Activated CD8-positive, alpha-beta memory T cell treated with anti-CD3 and anti-CD28 coated beads for 4 hours (primary cell): Measurements from ENCODE around the gene ARID1A.

ENCODE experiments used
- DNase-seq, 2 donors: peaks; one replicate each; pipeline ENCODE4 v3.0.0-alpha.2; 2020; ENCODE audit warnings: low read depth in 2 of 2

ARID1A gene

DNA sequence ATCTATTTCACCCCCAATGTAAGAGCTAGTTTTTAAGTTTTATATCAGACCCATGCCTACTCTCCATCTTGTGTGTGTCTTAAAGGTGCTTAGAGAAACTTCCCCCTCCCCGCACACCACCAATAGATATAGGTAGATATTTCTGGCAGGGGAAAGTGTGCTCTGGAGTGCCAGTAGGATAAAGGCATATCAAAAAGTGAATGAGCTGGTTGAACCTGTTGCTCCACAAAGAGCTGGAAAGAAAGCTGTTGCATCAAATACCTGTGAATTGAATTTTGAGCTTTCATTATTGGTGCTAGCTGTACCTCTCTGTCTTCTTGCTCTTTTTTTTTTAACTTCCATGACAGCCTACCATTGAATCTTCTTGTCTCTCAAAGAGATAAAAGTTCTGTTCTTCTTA lies 32.8 kb downstream of the ARID1A start:
- no peak for DNase-seq

DNA sequence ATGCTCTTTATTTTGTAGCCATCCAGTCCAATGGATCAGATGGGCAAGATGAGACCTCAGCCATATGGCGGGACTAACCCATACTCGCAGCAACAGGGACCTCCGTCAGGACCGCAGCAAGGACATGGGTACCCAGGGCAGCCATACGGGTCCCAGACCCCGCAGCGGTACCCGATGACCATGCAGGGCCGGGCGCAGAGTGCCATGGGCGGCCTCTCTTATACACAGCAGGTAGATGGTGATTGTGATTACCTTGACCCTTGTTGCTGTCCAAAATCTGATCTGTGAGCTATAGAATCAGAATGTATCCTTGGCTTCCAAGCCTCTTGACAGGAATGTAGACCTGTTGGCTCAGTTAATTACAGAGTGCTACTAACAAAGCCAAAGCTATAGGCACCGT lies 33.8 kb downstream of the ARID1A start:
- DNase-seq = no peak

DNA sequence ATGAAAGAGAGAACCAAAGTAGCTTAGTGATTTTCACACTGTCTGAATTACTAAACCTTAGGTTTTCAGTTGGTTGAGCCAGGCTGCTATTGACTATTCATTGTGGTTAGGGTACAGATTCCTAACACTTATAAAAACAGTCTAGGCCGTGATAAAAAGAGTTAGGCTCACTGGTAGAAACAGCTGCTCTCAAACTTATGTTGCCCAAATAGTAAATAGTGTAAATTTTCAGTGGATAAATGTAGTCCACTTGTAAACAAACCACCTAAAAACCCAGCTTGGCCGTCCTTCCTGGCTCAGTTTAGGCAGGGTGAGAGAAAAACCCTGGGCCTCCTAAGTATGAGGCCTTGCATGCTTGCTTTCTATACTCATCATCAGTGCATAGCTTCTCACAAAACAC lies 34.9 kb downstream of the ARID1A start:
- DNase-seq = no peak

- no peak for DNase-seq
These were observed 35.6 kb downstream of the ARID1A start for GRCh38 chr1:26731233-26731902.

- DNase-seq = no peak
These were observed 37.6 kb downstream of the ARID1A start for GRCh38 chr1:26733392-26733791.

- DNase-seq = no peak
These were observed 38.2 kb downstream of the ARID1A start for GRCh38 chr1:26733982-26734381.

GRCh38 chr1:26734501-26735058 lies 38.8 kb downstream of the ARID1A start:
- DNase-seq = no peak

- no peak for DNase-seq
These were observed 43.6 kb downstream of the ARID1A start for GRCh38 chr1:26739329-26739914.

GRCh38 chr1:26740023-26740634 lies 44.3 kb downstream of the ARID1A start:
- no peak for DNase-seq

- DNase-seq = no peak
These were observed 45.1 kb downstream of the ARID1A start for GRCh38 chr1:26740952-26741351.

- no peak for DNase-seq
These were observed 47.7 kb downstream of the ARID1A start for GRCh38 chr1:26743426-26744059.

DNA sequence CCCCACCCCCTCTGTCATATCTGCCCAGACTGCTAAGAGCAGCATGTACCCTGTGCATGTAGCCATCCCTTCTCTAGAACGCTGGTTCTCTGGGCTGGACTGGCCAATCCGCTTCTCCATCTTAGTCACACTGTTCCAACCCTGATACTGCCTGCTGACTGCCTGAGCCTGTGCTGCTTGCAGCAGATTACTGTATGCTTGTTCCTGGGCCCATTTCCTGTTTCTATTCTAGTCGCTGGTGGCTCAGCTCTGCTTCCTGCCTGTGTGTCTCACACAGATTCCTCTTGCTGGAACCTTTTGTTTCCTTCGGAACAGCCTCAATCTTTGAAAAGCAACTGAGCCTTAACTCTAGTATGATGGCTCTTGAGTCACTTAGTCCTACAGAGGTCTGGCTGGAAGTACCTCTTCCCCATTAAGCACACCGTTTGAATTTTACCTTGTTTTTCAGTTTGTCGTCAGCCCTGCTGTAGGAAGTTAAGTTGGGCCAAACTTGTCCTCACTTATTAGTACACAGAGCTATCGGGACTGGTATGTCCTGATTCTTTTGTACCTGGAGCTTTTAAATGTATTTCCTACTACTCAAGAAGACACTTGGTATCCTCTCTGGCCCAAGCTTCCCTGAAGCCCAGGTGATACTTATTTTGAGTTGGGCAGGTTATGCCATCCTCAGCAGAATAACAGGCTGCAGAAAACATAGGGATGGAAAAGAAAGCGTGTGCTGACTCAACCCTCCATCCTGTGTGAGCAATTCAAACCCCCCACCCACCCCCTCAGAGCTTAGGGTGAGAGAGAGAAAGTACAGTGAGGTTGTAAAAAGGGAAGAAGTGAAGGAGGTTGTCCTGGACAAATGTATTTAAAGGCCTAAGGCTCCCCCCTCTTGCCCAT lies 48.5 kb downstream of the ARID1A start:
- DNase-seq = peak; percentile 76 to 78

DNA sequence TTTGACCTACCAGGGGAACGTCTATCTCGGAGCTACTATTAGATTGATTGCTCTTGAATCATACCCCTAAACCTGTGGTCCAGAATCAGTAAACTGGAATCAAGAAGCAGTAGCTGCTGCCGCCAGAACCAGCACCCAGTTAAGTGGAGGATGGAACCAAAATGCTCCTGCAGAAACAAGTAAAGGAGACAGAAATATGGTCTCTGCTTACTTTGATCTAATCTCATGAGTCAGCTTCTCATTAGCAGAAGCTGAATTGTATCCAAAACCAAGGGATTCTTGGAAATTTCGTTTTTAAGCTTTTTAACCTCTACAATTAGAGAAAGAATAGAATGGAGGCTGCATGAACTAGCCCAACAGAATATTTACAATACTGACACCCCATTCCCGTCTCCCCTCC lies 49.4 kb downstream of the ARID1A start:
- no peak for DNase-seq

DNA sequence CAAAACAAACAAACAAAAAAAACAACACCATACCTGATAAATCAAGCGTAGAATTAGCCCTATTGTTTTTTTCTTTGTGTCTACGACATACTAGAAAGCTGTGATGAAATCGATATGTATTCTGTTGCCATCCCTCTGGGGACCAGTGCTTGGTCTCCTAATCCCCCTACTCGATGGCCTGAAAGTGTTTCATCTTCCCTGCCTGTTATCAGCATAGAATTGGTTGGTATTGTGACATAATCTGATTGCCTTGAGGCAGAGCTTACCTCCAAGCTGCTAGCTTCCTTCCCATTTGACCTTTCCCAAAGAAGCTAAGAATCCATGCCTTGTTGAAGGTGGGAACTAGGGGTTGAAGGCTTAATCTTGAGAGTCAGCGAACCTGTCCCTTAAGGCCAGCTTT lies 51.2 kb downstream of the ARID1A start:
- no peak for DNase-seq

DNA sequence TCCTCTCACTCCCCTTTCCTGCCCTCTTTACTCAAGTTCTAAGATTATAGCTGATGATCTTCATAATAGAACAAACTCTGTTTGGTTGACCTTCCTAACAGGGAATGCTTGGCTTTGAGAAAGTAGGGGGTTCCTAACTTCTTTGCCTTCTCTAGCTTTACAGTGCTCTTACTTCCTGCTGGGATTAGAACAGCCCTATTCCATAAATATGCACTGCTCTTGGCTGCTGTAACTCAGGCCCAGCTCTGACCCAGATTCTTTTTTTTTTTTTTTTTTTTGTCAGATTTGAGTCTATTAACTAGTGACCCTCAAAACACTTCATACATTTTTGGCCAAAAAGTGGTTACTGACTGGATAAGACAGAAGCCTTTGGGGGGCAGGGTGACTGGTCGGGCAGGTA lies 52.5 kb downstream of the ARID1A start:
- DNase-seq = no peak

DNA sequence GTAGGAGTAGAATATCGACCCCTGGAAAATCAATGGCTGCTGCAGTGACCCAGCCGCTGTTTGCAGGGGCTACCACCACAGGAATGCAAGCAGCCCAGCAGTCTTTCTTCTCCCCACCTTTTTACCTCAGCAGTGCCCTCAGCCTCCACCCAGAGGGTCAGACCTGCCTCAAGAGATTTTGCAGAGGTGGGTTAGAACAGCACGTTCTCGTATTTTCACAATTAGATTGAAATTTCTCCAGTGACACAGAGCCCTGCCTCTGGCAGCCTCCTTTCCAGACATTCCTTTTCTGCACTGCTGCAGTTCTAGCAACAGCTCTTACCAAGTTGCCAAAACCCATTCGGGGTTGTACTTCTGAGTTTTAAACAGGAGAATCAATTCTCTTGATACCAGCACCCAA lies 53.6 kb downstream of the ARID1A start:
- DNase-seq = no peak

DNA sequence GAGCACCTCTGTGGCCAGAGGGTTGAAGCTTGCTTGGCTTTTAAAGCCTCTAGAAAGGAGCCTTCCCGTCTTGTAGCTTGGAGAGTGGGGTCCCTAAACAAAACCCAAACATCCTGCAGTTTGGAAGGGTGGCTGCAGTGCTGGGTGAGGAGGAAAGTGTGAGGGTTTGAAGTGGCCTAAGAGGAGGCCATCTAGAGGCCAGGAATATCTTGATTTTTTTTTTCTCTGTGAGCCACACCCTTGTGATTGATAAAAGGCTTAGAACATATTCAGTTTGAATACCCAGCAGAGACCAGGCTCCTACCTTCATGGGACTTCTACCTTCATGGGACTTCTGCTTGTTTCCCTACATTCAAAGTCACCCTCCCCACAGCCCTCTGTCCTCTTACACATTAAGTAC lies 54.6 kb downstream of the ARID1A start:
- DNase-seq = no peak

DNA sequence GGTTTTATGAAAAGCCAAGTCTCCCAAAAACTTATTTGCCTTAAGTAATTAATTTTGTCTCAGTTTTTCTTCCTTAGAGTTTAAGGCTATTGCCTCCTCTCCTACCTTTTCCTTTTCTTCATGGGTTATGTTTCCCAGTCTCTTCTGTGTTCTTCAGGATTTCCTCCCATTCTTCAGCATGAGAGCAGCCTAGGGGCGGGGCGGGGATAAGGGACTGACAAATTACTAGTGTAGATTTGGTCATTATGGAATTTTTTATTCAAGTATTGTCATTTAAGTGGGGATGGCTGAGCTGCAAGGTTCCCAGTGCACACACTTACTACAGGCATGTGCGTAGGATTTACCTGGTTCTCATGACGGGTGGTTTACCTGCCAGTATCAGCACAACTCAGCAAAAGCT lies 56.7 kb downstream of the ARID1A start:
- DNase-seq = no peak

GRCh38 chr1:26754086-26754874 lies 58.5 kb downstream of the ARID1A start:
- DNase-seq = no peak

DNA sequence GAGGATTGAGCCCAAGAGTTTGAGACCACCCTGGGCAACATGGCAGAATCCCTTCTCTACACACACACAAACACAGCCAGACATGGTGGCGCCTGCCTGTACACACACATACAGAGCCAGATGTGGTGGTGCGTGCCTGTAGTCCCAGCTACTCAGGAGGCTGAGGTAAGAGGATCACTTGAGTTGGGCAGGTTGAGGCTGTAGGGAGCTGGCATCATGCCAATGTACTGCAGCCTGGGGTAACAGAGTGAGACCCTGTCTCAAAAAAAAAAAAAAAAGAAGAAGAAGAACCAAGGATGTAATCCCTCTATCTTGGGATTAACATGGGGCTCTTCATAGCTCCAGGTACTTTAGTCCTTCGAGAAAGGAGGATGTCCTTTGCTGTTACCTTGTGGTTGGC lies 62.5 kb downstream of the ARID1A start:
- no peak for DNase-seq

DNA sequence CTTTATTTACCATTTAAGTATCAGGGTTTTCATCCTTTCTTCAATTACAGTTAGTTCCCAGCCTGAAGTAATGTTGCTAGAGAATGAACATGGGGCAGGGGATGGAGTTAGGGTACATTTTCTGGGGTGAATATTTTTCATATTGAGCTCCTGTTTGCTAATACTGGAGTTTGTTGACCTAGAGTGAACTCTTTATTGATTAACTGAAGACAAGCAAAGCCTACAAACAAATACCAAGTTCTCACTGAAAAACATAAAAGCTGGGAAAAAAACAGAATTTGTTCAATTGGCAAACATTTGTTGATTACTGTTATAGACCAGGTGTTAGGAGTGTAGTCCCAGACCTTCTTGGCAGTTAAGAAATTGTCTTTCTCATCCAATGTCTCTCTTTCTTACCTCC lies 63.7 kb downstream of the ARID1A start:
- no peak for DNase-seq
